ENCODE results near the gene TRAPPC6A. TPM values are rescaled to one million over a fixed set of nuclear protein-coding genes. Genes with fewer than 3 reads are reported as not detected.

The TRAPPC6A gene
- total and polyA plus RNA-seq, 2 of the 4 experiments (the other 2 are of a cell fraction), result 4.1 to 13.4 TPM

DNA sequence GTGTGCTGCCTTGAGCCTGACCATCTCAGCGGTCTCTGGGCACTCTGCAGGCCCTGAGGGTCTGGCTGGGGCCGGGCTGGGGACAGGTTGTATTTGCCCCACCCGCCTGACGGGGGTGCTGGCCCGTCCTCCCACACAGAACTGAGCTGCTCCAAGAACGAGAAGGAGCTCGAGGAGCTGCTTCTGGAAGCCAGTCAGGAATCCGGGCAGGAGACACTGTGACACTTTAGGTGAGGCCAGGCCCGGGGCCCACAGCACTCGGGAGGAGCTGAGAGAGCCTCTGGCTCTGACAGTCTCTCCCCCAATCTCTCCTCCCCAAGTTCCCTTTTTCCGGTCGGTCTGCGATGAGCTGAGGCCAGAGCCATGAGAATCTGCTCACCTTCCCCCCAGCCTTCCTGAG is 31.8 kb downstream of the TRAPPC6A start:
- 78% methylated on average over 6 of the region's 13 CpGs; no CpG with 5 or more reads in 1 of the 2 experiments for WGBS, 2 experiments (ENCODE audit: extremely low coverage in 2 of 2, insufficient read length in 1 of 2)
- no peaks in the 10 kb centered on the region; the same call in 1 of the 2 replicates for H3K9me1 ChIP-seq (ENCODE audit: insufficient read depth, low read length)
- H2BK15ac ChIP-seq (ENCODE audit: low read depth, low read length), result no peak overlapping the region
- dilution Hi-C loops (cut with HindIII; ENCODE audit: low sequenced_read_pairs, unreplicated experiment) (no loop called here), in situ Hi-C loops (cut with MboI; ENCODE audit: low sequenced_read_pairs) (no loop called here), intact Hi-C loops (cut with micrococcal nuclease) (no loop called here)
- H3K27me3 ChIP-seq (ENCODE audit: control insufficient read depth, insufficient read depth, low read length), result no peaks in the 10 kb centered on the region; the same call in 1 of the 2 replicates
- TF ChIP-seq NFE2L2 (IDR thresholded peaks at IDR 0.05; ENCODE audit: low read depth, low read length) (no peak), CTCF (conservative IDR thresholded peaks at IDR 0.05; ENCODE audit: low read depth, low read length) (no peak), POLR2A (IDR thresholded peaks at IDR 0.05; ENCODE audit: low read depth, low read length) (no peak), MAFK (IDR thresholded peaks at IDR 0.05; ENCODE audit: low read depth, low read length) (no peak), FOS (IDR thresholded peaks at IDR 0.05; ENCODE audit: low read depth, low read length) (no peak), MAZ (IDR thresholded peaks at IDR 0.05; ENCODE audit: borderline replicate concordance, low read depth, low read length) (no peak), CEBPB (IDR thresholded peaks at IDR 0.05; ENCODE audit: low read depth, low read length) (no peak), ELK1 (IDR thresholded peaks at IDR 0.05; ENCODE audit: borderline replicate concordance, low read depth, low read length) (no peak)
- H3K9ac ChIP-seq (ENCODE audit: low read depth, low read length), result no peak overlapping the region
- H3K23ac ChIP-seq (ENCODE audit: low read depth, low read length), result no peak overlapping the region
- no peak overlapping the region for H4K8ac ChIP-seq (ENCODE audit: low read depth in 2 of 2, low read length in 2 of 2)
- peak overlapping the region; percentile 42 for H2AK9ac ChIP-seq (replicated peaks; ENCODE audit: low read depth, low read length, poor library complexity)
- no peak overlapping the region for H3K27ac ChIP-seq (ENCODE audit: insufficient read depth, low read length)
- H4K5ac ChIP-seq (ENCODE audit: low read depth, low read length), result no peak overlapping the region
- H2BK20ac ChIP-seq (ENCODE audit: low read depth, low read length), result no peak overlapping the region
- no peak for DNase-seq
- peaks cover 41% of the 10 kb centered on the region for H3K36me3 ChIP-seq (ENCODE audit: control insufficient read depth, insufficient read depth, low read length)
- no peak overlapping the region for H3K56ac ChIP-seq (ENCODE audit: extremely low read depth, insufficient read depth, low read length)
- no peak overlapping the region for H2AFZ ChIP-seq (replicated peaks; ENCODE audit: low read length, poor library complexity)
- ChIA-PET POLR2A (ENCODE audit: unreplicated experiment) (interaction anchor here (0.5 kb wide), 1 partner anchor 117 kb away, joined by 3 read pairs; no protein-coding TSS in a partner anchor), CTCF (interaction anchor here (1.6 kb wide), 1 partner anchor 32 kb away, joined by 4 read pairs; the partner anchor contains the start of gene BLOC1S3)
- peaks cover 2% of the 10 kb centered on the region; the same call in 1 of the 2 replicates for H3K4me1 ChIP-seq (ENCODE audit: control insufficient read depth, insufficient read depth, low read length)
- no peaks in the 10 kb centered on the region for H3K9me3 ChIP-seq (ENCODE audit: control insufficient read depth, insufficient read depth, low read length)
- H3K4ac ChIP-seq (ENCODE audit: low read depth, low read length), result no peak overlapping the region
- H3K4me3 ChIP-seq (ENCODE audit: insufficient read depth, low read depth, low read length), result no peak overlapping the region
- peaks cover 0 to 4% of the 10 kb centered on the region in 2 experiments; a peak in 1 of 4 replicates for H3K79me1 ChIP-seq (ENCODE audit: low read depth in 1 of 2, low read length in 2 of 2)
- no peak overlapping the region for H3K18ac ChIP-seq (ENCODE audit: low read depth, low read length)
- ATAC-seq (ENCODE audit: low read depth), result no peak
- no peaks in the 10 kb centered on the region; the same call in 1 of the 2 replicates for H4K20me1 ChIP-seq (ENCODE audit: insufficient read depth, low read length)
- no peak overlapping the region for H3K14ac ChIP-seq (replicated peaks; ENCODE audit: low read depth, low read length)
- H3K4me2 ChIP-seq (ENCODE audit: low read depth, low read length), result no peak overlapping the region
- H2AK5ac ChIP-seq (ENCODE audit: low read depth, low read length), result no peak overlapping the region
- no peak overlapping the region for H4K91ac ChIP-seq (ENCODE audit: insufficient read depth, low read depth, low read length)
- no TSS peak for BruUV-seq (replicated peaks)
- H2BK120ac ChIP-seq (ENCODE audit: low read depth, low read length), result no peak overlapping the region
- H2BK5ac ChIP-seq (ENCODE audit: low read depth, low read length, poor library complexity, severe bottlenecking), result no peak overlapping the region

All from IMR-90 (cell line).